Right cardiac atrium (tissue), 5 donors: Measurements from ENCODE around the gene LRRC37A. TPM values are rescaled to one million over a fixed set of nuclear protein-coding genes. Genes with fewer than 3 reads are reported as not detected.
"Not testable (repeated sequence)": the region's sequence is repeated elsewhere in the genome, so short reads cannot be mapped to it uniquely, and the experiment has no call there.

Source experiments
- ATAC-seq, 2 donors: fragments of 200-7000 bp; cut with Tn5 transposase; one replicate each; pipeline versions ENCODE4 v1.8.0 to v1.9.1; 2020; ENCODE audit warnings: moderate library complexity in 2 of 2, mild to moderate bottlenecking in 1 of 2
- DNase-seq, 3 donors: peaks; one replicate each; pipeline ENCODE4 v3.0.0-alpha.2; 2020
- H3K27ac ChIP-seq: one replicate; pipeline ENCODE4 v1.5.1; 2013; ENCODE audit warnings: mild to moderate bottlenecking, low read length, control low read depth, moderate library complexity
- H3K27me3 ChIP-seq: one replicate; pipeline ENCODE4 v1.6.1; 2013; ENCODE audit not compliant: control insufficient read depth, insufficient read depth
- H3K4me1 ChIP-seq: one replicate; pipeline ENCODE4 v1.6.1; 2013; ENCODE audit warnings: low read length; ENCODE audit not compliant: control insufficient read depth, insufficient read depth
- H3K4me3 ChIP-seq: one replicate; pipeline ENCODE4 v1.5.1; 2013; ENCODE audit warnings: low read length, control low read depth
- H3K9me3 ChIP-seq: one replicate; pipeline ENCODE4 v1.6.1; 2013; ENCODE audit warnings: low read length; ENCODE audit not compliant: control insufficient read depth
- WGBS: extraction: QIAGEN DNeasy Blood & Tissue Kit; methylation state at CpG from one replicate; pipeline ENCODE4 v1.1.7; 2013; 5-methylcytosine and 5-hydroxymethylcytosine counted together
- intact Hi-C, 4 donors: fragments of 100-400 bp; cut with DNase I; formaldehyde crosslinking; loops; one replicate each; pipeline versions ENCODE4 v1.11.0 to v1.14.0; 2022 to 2023
- polyA plus RNA-seq: library from polyadenylated mRNA; stranded (reverse); fragments of 200-250 nt; gene quantifications from one replicate; pipeline ENCODE4 v1.2.3, GENCODE V29; 2013
- total RNA-seq, 4 donors: library from RNA; stranded (reverse); fragmentation: NEBNext Ultra II Directional; extraction: Animal tissue kit (Norgen Biotek cat#: 25700); gene quantifications; one replicate each; pipeline ENCODE4 v1.2.1, GENCODE V29; 2021
- donor health status: healthy with polysubstance abuse.
- donor health status: DM: no; HTN: yes; CAD: no.
- donor health status: DM: no; HTN: no; CAD: no.
- donor health status: DM: no; HTN: yes; CAD: no; lungs with severe emphysema.
- donor health status: DM: yes; HTN: yes; CAD: no.

The LRRC37A gene
- total and polyA plus RNA-seq, 5 donors, result 0.91 to 2.0 (median 1.6) TPM

DNA sequence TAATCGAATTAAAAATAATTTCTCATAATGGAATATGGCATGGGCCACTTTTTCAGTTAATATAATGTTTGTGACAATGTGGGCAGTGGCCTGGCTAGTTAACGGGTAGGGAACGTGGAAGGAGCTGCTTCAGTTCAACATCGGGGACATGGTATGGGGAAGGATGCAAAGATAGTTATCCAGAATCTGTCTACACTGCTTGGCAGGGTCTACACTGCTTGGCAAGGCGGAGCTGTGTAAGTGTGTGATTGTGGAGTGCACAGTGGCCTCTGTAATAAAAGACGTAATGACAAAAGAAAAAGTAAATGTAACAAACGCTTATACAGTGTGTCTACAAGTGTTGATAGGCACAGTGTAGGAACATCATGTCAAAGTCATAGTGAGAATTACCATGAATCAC is 7.3 kb upstream of the LRRC37A start:
- 79% methylated on average over 7 of the region's 7 CpGs for WGBS
- DNase-seq, H3K27me3 ChIP-seq, H3K27ac ChIP-seq, H3K4me1 ChIP-seq, H3K4me3 ChIP-seq, H3K9me3 ChIP-seq: not testable (repeated sequence)
- peak; percentile 19 to 36 for ATAC-seq
- intact Hi-C loops, result loop anchor here in 1 of 4 donors (10.0 kb wide), 1 partner anchor 283 kb away; no protein-coding TSS in a partner anchor

DNA sequence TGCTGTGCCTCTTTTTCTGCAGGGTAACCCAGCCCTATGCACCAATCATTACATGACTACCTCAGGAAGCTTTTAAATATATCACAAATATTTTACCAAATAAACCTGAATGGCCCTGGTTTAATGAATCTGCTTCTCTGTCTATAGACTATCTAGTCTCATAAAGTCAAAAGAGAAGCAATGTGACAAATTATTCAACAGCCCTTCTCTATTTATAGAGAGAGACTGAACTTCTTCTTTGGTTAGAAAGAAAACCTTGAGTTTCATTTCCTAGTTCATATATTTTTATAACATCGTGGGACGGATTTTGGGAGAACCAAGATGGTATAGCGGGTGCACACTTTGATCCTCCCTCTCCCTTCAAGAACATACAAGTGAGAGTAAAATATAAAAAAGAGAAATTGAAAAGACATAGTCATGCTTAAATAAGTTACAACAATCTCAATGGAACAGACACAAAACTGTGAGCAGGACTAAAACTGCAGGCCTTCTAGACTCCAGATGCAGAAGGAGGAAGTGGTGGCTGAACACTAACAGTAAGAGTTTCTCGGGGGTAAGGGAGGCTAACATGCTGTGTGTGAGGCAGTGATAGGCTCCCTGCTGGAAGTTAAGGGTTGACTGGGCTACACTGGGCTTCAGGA is 3.9 kb upstream of the LRRC37A start:
- H3K9me3 ChIP-seq, H3K27ac ChIP-seq, intact Hi-C loops, H3K4me1 ChIP-seq, H3K27me3 ChIP-seq, DNase-seq, H3K4me3 ChIP-seq: not testable (repeated sequence)
- peak in 1 of 2 donors; percentile 51 for ATAC-seq
- WGBS, result 79% methylated on average over 4 of the region's 4 CpGs

- intact Hi-C loops, H3K27ac ChIP-seq, H3K4me3 ChIP-seq, H3K4me1 ChIP-seq, ATAC-seq, H3K27me3 ChIP-seq, DNase-seq, H3K9me3 ChIP-seq: not testable (repeated sequence)
- WGBS, result 93% methylated on average over 8 of the region's 8 CpGs
These were observed 3.3 kb upstream of the LRRC37A start for GRCh38 chr17:46291618-46292017.

- no CpG with 5 or more reads among the region's 19 CpGs for WGBS
- H3K27me3 ChIP-seq, DNase-seq, H3K4me3 ChIP-seq, H3K9me3 ChIP-seq, intact Hi-C loops, H3K4me1 ChIP-seq, ATAC-seq, H3K27ac ChIP-seq: not testable (repeated sequence)
These were observed 46.3 kb downstream of the LRRC37A start for GRCh38 chr17:46341220-46341619.

- H3K27me3 ChIP-seq, H3K4me1 ChIP-seq, intact Hi-C loops, DNase-seq, H3K27ac ChIP-seq, H3K4me3 ChIP-seq, H3K9me3 ChIP-seq: not testable (repeated sequence)
- ATAC-seq, result peak; percentile 79 to 90
- no CpG with 5 or more reads among the region's 3 CpGs for WGBS
These were observed 47.2 kb downstream of the LRRC37A start for GRCh38 chr17:46342131-46342530.

DNA sequence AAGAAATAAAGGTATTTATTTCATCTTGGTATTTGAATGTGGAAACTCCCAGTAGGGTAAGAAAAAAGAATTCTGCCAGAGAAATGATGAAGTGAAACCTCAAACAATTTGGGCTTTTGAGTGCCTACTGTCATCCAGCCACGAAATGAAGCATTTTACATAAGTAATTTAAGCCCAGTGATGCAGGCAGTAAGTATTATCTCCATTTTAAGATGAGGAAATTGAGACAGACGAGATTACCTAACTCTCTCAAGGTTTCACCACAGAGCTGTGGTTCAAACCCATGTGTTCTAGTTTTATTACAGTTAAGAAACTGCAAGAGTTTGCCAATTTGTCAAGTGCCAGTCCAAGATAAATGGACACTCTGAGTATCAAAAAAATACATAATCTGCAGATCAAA is 53.4 kb downstream of the LRRC37A start:
- H3K4me3 ChIP-seq, H3K4me1 ChIP-seq, H3K27me3 ChIP-seq, intact Hi-C loops, H3K9me3 ChIP-seq, DNase-seq, H3K27ac ChIP-seq: not testable (repeated sequence)
- peak; percentile 67 to 73 for ATAC-seq
- no CpG with 5 or more reads among the region's 2 CpGs for WGBS

- ATAC-seq, H3K4me1 ChIP-seq, H3K4me3 ChIP-seq, DNase-seq, H3K27me3 ChIP-seq, intact Hi-C loops, H3K9me3 ChIP-seq, H3K27ac ChIP-seq: not testable (repeated sequence)
- no CpG with 5 or more reads among the region's 1 CpG for WGBS
These were observed 54.1 kb downstream of the LRRC37A start for GRCh38 chr17:46349060-46349459.

DNA sequence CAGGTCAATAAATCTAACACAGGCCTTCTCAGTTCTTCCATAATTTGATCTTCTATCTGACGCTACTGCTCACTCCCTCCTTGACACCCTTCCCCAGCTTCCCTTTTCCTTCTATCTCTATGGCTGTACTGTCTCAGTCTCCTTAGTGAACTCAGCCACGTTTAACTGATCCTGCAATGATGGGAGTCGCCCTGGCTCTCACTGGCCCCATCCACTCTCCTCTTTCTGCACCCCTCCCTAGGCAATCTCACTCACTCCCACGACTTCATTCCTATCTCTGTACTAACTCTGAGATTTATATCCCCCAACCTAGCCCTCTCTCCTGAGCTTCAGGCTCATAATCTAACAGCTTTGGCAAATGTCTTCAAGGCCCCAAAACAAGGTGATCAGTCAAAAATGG is 58.9 kb downstream of the LRRC37A start:
- H3K4me3 ChIP-seq, H3K27ac ChIP-seq, DNase-seq, H3K9me3 ChIP-seq, ATAC-seq, H3K4me1 ChIP-seq, intact Hi-C loops, H3K27me3 ChIP-seq: not testable (repeated sequence)
- WGBS, result no CpG with 5 or more reads among the region's 4 CpGs

GRCh38 chr17:46361145-46361735 is 66.3 kb downstream of the LRRC37A start:
- ATAC-seq, result peak; percentile 30 to 52
- intact Hi-C loops, H3K4me3 ChIP-seq, H3K4me1 ChIP-seq, DNase-seq, H3K9me3 ChIP-seq, H3K27me3 ChIP-seq, H3K27ac ChIP-seq: not testable (repeated sequence)
- WGBS, result no CpG with 5 or more reads among the region's 42 CpGs

GRCh38 chr17:46361755-46362154 is 66.8 kb downstream of the LRRC37A start, which contains the start of gene ARL17B:
Gene ARL17B (minus strand): TSS chr17:46361766. CDS start chr17:46358397, 3,369 bp downstream.
- 2% methylated on average over 14 of the region's 22 CpGs for WGBS
- DNase-seq, result peak; percentile 85 to 96 (median 93)
- H3K4me3 ChIP-seq, H3K4me1 ChIP-seq, H3K9me3 ChIP-seq, intact Hi-C loops, H3K27me3 ChIP-seq, H3K27ac ChIP-seq: not testable (repeated sequence)
- ATAC-seq, result peak; percentile 99 to 100

- H3K4me3 ChIP-seq, H3K27me3 ChIP-seq, H3K4me1 ChIP-seq, DNase-seq, ATAC-seq, H3K9me3 ChIP-seq, intact Hi-C loops, H3K27ac ChIP-seq: not testable (repeated sequence)
- no CpG with 5 or more reads among the region's 3 CpGs for WGBS
These were observed 72.6 kb downstream of the LRRC37A start for GRCh38 chr17:46367520-46367919.
